Kidney (tissue), 14 donors: ENCODE measurements around the gene LITAF. TPM values are rescaled to one million over a fixed set of nuclear protein-coding genes. Genes with fewer than 3 reads are reported as not detected.
A peak's percentile ranks its signal among the peaks of the same experiment; 100 is the strongest.

Experiments used
- DNase-seq, 5 donors: peaks; one replicate each; pipeline ENCODE4 v3.0.0-alpha.2; 2013 to 2020
- FAIRE-seq: peaks from 2 replicates; lab custom pipeline; 2012; peaks lifted over from hg19 to GRCh38; lab: Jason Lieb, UNC
- H3K27ac ChIP-seq, 2 donors: one replicate each; pipeline ENCODE4 v1.7.0; 2013; ENCODE audit warnings: low read depth in 2 of 2, low read length in 2 of 2, inconsistent platforms in 1 of 2
- H3K27me3 ChIP-seq: one replicate; pipeline ENCODE4 v1.7.1; 2013; ENCODE audit warnings: low read length, inconsistent platforms; ENCODE audit not compliant: control insufficient read depth, insufficient read depth
- H3K36me3 ChIP-seq, 3 donors: one replicate each; pipeline versions ENCODE4 v1.7.0 to v1.7.1; 2013; ENCODE audit warnings: low read length in 3 of 3, control low read depth in 1 of 3, inconsistent platforms in 1 of 3; ENCODE audit not compliant: insufficient read depth in 3 of 3, control insufficient read depth in 2 of 3
- H3K4me1 ChIP-seq, 3 donors: one replicate each; pipeline versions ENCODE4 v1.7.0 to v1.7.1; 2013; ENCODE audit warnings: low read length in 3 of 3, inconsistent platforms in 1 of 3, low read depth in 1 of 3; ENCODE audit not compliant: control insufficient read depth in 2 of 3, insufficient read depth in 2 of 3
- H3K4me3 ChIP-seq, 3 donors: one replicate each; pipeline versions ENCODE4 v1.7.0 to v1.8.1; 2013; ENCODE audit warnings: low read length in 3 of 3, control low read depth in 1 of 3, inconsistent platforms in 1 of 3
- H3K9ac ChIP-seq, 3 donors: one replicate each; pipeline versions ENCODE4 v1.7.0 to v1.7.1; 2013; ENCODE audit warnings: low read length in 3 of 3, control low read depth in 1 of 3, inconsistent platforms in 1 of 3
- H3K9me3 ChIP-seq, 3 donors: one replicate each; pipeline versions ENCODE4 v1.7.0 to v1.7.1; 2013; ENCODE audit warnings: low read length in 3 of 3, control low read depth in 1 of 3, inconsistent platforms in 1 of 3; ENCODE audit not compliant: control insufficient read depth in 2 of 3, insufficient read depth in 1 of 3
- intact Hi-C: fragments of 100-400 bp; cut with DNase I; formaldehyde crosslinking; loops from one replicate; pipeline ENCODE4 v1.11.1; 2022
- polyA plus RNA-seq: library from polyadenylated mRNA; stranded (reverse); fragments of 350-450 nt; fragmentation: Illumina TruSeq; extraction: RNeasy Lipid Tissue Mini Kit (QIAGEN cat#74804); gene quantifications from one replicate; pipeline ENCODE4 v1.2.3, GENCODE V29; 2014; ENCODE audit warnings: low read depth, low replicate concordance; ENCODE audit not compliant: insufficient read depth
- total RNA-seq: library from RNA; stranded (reverse); fragmentation: NEBNext Ultra II Directional; extraction: Animal tissue kit (Norgen Biotek cat#: 25700); gene quantifications from one replicate; pipeline ENCODE4 v1.2.1, GENCODE V29; 2021
- TF ChIP-seq, protein P1 (sequence below): IDR thresholded peaks from 3 replicates; pipeline ENCODE4 v1.5.1; 2012; ENCODE audit warnings: mild to moderate bottlenecking, moderate library complexity, borderline replicate concordance; ENCODE audit not compliant: insufficient read depth; ENCODE audit errors: extremely low read depth
- donor health status: control.
- donor health status: control.
- donor health status: control.
- donor health status: control.
- donor health status: control.
- donor health status: DM: yes; HTN: yes; CAD: no.
- donor health status: Normal renal cell carcinoma (clear cell type).

The LITAF gene
- total and polyA plus RNA-seq, 2 donors from 2014 or later = 121 to 171 TPM

DNA sequence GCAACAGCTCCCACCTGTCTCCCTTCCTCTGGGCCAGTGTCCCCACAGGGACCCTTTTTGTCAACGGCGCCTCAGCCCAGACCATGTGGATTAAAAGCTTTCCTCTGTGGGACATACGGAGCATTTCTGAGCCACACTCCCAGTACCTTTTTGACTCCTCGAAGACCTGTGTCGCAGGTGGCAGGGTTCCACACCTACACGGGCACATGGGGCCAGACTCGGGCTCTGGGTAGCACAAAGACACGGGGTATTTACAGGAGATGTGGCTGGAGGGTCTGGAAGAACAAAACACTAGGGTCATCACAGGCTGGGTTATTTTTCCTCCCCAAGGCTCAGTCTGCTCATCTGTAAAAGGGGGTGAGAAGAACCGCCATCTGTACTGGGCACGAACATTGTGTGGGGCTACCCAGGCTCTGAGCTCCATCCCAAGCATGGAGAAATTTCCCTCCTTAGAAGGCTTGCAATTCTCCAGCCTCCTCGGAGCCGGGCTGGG is 49.0 kb upstream of the LITAF start:
- DNase-seq = no peak
- no peaks in the 10 kb centered on the region for H3K27me3 ChIP-seq
- peak overlapping the region; percentile 12 to 36 (median 22) for H3K4me3 ChIP-seq
- H3K27ac ChIP-seq = no peak overlapping the region
- intact Hi-C loops = loop anchor here (10.0 kb wide), 1 partner anchor 51 kb away; the partner anchor contains the start of gene LITAF
- peaks cover 3 to 20% (median 19%) of the 10 kb centered on the region in 3 donors for H3K4me1 ChIP-seq
- H3K9me3 ChIP-seq = no peaks in the 10 kb centered on the region
- no peak for FAIRE-seq
- peak overlapping the region in 1 of 3 donors; percentile 56 for H3K9ac ChIP-seq
- H3K36me3 ChIP-seq = no peaks in the 10 kb centered on the region
- TF ChIP-seq, protein P1, sequence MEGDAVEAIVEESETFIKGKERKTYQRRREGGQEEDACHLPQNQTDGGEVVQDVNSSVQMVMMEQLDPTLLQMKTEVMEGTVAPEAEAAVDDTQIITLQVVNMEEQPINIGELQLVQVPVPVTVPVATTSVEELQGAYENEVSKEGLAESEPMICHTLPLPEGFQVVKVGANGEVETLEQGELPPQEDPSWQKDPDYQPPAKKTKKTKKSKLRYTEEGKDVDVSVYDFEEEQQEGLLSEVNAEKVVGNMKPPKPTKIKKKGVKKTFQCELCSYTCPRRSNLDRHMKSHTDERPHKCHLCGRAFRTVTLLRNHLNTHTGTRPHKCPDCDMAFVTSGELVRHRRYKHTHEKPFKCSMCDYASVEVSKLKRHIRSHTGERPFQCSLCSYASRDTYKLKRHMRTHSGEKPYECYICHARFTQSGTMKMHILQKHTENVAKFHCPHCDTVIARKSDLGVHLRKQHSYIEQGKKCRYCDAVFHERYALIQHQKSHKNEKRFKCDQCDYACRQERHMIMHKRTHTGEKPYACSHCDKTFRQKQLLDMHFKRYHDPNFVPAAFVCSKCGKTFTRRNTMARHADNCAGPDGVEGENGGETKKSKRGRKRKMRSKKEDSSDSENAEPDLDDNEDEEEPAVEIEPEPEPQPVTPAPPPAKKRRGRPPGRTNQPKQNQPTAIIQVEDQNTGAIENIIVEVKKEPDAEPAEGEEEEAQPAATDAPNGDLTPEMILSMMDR = no peak

DNA sequence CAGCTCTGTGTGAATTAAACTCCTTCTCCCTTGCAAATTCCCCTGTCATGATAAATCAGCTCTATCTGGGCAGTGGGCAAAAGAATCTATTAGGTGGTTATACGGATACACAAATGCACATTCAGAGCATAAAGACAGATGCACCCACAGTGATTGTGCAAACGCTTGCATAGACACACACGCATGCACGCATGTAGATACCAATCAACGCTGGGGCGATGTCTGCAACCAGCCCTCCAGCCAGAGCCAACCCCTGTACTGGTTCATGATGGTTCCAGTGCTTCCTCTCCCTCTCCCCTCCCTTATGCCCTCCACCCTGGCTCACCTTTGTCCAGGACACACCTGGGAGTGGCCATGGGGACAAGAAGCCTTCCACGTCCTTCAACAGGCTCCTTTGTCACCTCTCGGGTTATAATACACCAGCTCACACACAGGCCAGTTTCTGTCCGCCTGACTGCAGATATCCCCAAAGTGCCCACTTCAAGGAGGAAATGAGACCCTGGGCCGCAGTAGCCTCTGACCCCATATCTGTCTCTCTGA is 48.5 kb upstream of the LITAF start:
- Histone ChIP-seq H3K27me3 (no peaks in the 10 kb centered on the region), H3K4me3 (no peak overlapping the region), H3K27ac (no peak overlapping the region), H3K9ac (peak overlapping the region in 1 of 3 donors; percentile 56), H3K4me1 (peaks cover 3 to 16% (median 16%) of the 10 kb centered on the region in 3 donors), H3K9me3 (no peaks in the 10 kb centered on the region), H3K36me3 (no peaks in the 10 kb centered on the region)
- DNase-seq (no peak), FAIRE-seq (no peak)
- TF ChIP-seq, protein P1 = no peak
- intact Hi-C loops = loop anchor here (10.0 kb wide), 1 partner anchor 50 kb away; the partner anchor contains the start of gene LITAF

DNA sequence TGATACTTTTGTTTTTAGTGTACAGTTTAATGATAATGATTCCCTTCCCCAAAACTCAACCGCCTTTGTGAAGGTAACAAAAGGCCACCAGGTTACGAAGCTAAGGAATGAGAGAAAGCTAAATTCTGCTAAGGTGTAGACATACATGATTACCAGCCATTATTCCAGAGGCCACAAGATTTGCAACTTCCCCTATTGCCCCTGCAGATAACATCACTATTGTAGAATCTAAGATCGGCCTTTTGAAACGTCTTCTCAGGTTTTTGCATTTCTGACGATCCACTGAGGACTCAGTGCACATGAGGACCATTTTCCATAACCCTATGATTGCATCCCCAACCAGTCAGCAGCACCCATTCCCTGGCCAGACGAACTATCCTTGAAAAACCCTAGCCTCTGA is 47.6 kb upstream of the LITAF start:
- H3K9ac ChIP-seq = no peak overlapping the region
- TF ChIP-seq, protein P1 = no peak
- no peaks in the 10 kb centered on the region for H3K27me3 ChIP-seq
- H3K4me3 ChIP-seq = no peak overlapping the region
- no peaks in the 10 kb centered on the region for H3K36me3 ChIP-seq
- H3K4me1 ChIP-seq = peaks cover 3 to 14% (median 13%) of the 10 kb centered on the region in 3 donors
- H3K27ac ChIP-seq = peak overlapping the region in 1 of 2 donors; percentile 7
- no peak for FAIRE-seq
- H3K9me3 ChIP-seq = no peaks in the 10 kb centered on the region
- no peak for DNase-seq
- intact Hi-C loops = loop anchor here (10.0 kb wide), 1 partner anchor 50 kb away; the partner anchor contains the start of gene LITAF
